Small intestine (tissue), 7 donors: ENCODE data around the gene TPSB2. TPM values are rescaled to one million over a fixed set of nuclear protein-coding genes. Genes with fewer than 3 reads are reported as not detected.
"Not testable (repeated sequence)": the region's sequence is repeated elsewhere in the genome, so short reads cannot be mapped to it uniquely, and the experiment has no call there.

ENCODE experiments used
- DNase-seq, 2 donors: peaks; one replicate each; pipeline versions ENCODE4 v3.0.0 to v3.0.0-alpha.2; 2013
- FAIRE-seq: peaks from 2 replicates; lab custom pipeline; 2012; peaks lifted over from hg19 to GRCh38; lab: Jason Lieb, UNC
- H3K27ac ChIP-seq, 3 donors: one replicate each; pipeline ENCODE4 v1.5.1; 2013; ENCODE audit warnings: low read length in 2 of 3, mild to moderate bottlenecking in 2 of 3, control low read depth in 1 of 3, inconsistent platforms in 1 of 3, low read depth in 1 of 3, moderate library complexity in 1 of 3
- H3K27me3 ChIP-seq, 3 donors: one replicate each; pipeline ENCODE4 v1.6.1; 2013; ENCODE audit warnings: low read length in 3 of 3, inconsistent platforms in 1 of 3; ENCODE audit not compliant: control insufficient read depth in 3 of 3, insufficient read depth in 3 of 3
- H3K36me3 ChIP-seq, 3 donors: one replicate each; pipeline ENCODE4 v1.6.1; 2013; ENCODE audit warnings: low read length in 3 of 3, inconsistent platforms in 1 of 3, low read depth in 1 of 3, mild to moderate bottlenecking in 1 of 3, moderate library complexity in 1 of 3; ENCODE audit not compliant: control insufficient read depth in 3 of 3, insufficient read depth in 2 of 3
- H3K4me1 ChIP-seq, 3 donors: one replicate each; pipeline ENCODE4 v1.6.1; 2013; ENCODE audit warnings: low read length in 2 of 3, inconsistent platforms in 1 of 3, low read depth in 1 of 3, mild to moderate bottlenecking in 1 of 3, moderate library complexity in 1 of 3; ENCODE audit not compliant: control insufficient read depth in 3 of 3, insufficient read depth in 2 of 3
- H3K4me3 ChIP-seq, 3 donors: one replicate each; pipeline ENCODE4 v1.5.1; 2013; ENCODE audit warnings: low read length in 3 of 3, control low read depth in 1 of 3, inconsistent platforms in 1 of 3, low read depth in 1 of 3, mild to moderate bottlenecking in 1 of 3, moderate library complexity in 1 of 3
- H3K9me3 ChIP-seq, 2 donors: one replicate each; pipeline ENCODE4 v1.6.1; 2013; ENCODE audit warnings: low read depth in 1 of 2, low read length in 1 of 2; ENCODE audit not compliant: control insufficient read depth in 2 of 2, insufficient read depth in 1 of 2
- WGBS, 3 donors: extraction: QIAGEN DNeasy Blood & Tissue Kit; methylation state at CpG; one replicate each; pipeline ENCODE4 v1.1.7; 2013; 5-methylcytosine and 5-hydroxymethylcytosine counted together
- polyA plus RNA-seq, 4 donors: library from polyadenylated mRNA; stranded (reverse) in 3 of 4; unstranded in 1 of 4; fragments of 200-250 nt in 3 of 4; fragments of 120-200 nt in 1 of 4; gene quantifications; one replicate each; pipeline versions ENCODE4 v1.2.1 to v1.2.3, GENCODE V29; 2013
- donor health status: healthy with polysubstance abuse.
- donor health status: control.
- donor health status: control.
- donor health status: Bipolar disorder and iron deficiency.
- donor health status: healthy.

TPSB2 gene
- polyA plus RNA-seq, 4 donors, result 0.47 to 58.7 (median 20.5) TPM

DNA sequence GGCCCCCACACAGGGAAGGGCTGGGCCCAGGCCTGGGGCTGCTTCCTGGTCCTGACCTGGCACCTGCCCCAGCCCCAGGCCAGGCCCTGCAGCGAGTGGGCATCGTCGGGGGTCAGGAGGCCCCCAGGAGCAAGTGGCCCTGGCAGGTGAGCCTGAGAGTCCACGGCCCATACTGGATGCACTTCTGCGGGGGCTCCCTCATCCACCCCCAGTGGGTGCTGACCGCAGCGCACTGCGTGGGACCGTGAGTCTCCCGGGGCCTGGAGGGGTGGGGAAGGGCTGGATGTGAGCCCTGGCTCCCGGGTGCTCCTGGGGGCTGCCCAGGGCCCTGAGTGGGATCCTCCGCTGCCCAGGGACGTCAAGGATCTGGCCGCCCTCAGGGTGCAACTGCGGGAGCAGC, 11.1 kb upstream of the TPSB2 start:
- not testable (repeated sequence) for H3K4me3 ChIP-seq, H3K27ac ChIP-seq, FAIRE-seq, H3K4me1 ChIP-seq, H3K27me3 ChIP-seq, H3K36me3 ChIP-seq, H3K9me3 ChIP-seq, DNase-seq
- 77 to 82% (median 78%) methylated on average over 4 to 13 of the region's 15 CpGs for WGBS, 3 donors

DNA sequence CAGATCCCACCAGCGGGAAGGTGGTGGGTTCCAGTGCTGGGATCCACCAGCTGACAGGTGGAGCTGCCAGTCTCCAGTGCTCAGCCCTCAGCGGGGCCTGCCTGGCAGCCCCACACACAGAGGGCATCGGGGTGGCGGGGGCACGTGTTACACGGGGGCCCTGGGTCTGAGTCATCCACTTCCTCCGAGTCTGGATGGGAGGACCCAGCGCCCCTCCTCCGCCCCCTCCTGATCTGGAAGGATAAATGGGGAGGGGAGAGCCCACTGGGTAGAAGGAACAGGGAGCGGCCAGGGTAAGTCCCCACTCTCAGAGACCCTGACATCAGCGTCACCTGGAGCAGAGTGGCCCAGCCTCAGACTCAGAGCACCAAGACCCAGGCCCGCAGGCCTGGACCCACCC, 10.5 kb upstream of the TPSB2 start, which contains the start of gene TPSAB1:
TSS of gene TPSAB1 (plus strand) at position 270 of the 400 bp plus-strand sequence. CDS start 234 bp downstream, outside the sequence.
- not testable (repeated sequence) for H3K36me3 ChIP-seq, H3K9me3 ChIP-seq, H3K27ac ChIP-seq, H3K27me3 ChIP-seq, H3K4me3 ChIP-seq, FAIRE-seq, DNase-seq, H3K4me1 ChIP-seq
- WGBS, 3 donors, result 36 to 61% (median 49%) methylated on average over 4 to 8 of the region's 12 CpGs

DNA sequence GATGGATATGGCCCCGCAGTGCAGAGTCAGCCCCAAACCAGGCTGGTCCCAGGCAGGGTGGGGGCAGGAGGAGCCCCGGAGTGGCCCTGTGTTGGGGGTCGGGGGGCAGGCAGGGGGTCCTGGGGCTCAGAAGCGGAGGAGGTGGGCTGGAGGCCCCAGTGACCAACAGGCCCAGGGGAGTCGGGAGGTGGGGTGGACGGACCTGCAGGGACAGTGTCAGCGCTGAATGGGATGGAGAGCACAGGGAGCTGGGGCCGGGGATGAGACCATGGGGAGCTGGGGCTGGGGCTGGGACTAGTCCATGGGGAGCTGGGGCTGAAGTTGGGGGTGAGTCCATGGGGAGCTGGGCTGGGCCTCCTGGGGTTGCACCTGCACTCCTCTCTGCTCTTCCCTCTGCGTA, 9.6 kb upstream of the TPSB2 start:
- not testable (repeated sequence) for FAIRE-seq, H3K4me3 ChIP-seq, H3K27me3 ChIP-seq, H3K4me1 ChIP-seq, H3K9me3 ChIP-seq, H3K36me3 ChIP-seq, H3K27ac ChIP-seq, DNase-seq
- 75 to 82% (median 80%) methylated on average over 3 to 9 of the region's 9 CpGs for WGBS, 3 donors

DNA sequence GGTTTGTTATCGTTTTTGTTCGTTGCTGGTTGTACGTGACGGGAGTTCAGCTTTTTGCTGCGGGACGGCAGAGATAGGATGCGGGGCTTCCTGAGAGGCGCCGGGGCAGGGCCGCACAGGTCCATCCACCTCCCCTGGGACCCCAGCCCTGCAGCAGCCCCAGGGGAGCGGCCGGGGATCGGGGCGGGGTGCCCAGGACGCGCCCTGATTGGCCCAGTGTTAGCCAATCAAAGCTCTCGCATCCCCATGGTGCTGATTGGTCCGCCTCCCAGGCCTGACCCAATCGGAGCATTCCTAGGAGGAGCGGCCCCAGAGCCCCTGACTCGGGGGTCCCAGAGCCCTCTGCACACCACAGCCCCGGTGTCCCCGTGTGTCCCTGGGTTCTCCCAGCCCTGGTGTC, 8.9 kb upstream of the TPSB2 start:
- FAIRE-seq, H3K4me1 ChIP-seq, DNase-seq, H3K27ac ChIP-seq, H3K36me3 ChIP-seq, H3K27me3 ChIP-seq, H3K9me3 ChIP-seq, H3K4me3 ChIP-seq: not testable (repeated sequence)
- 68 to 70% (median 69%) methylated on average over 12 to 20 of the region's 23 CpGs for WGBS, 3 donors

DNA sequence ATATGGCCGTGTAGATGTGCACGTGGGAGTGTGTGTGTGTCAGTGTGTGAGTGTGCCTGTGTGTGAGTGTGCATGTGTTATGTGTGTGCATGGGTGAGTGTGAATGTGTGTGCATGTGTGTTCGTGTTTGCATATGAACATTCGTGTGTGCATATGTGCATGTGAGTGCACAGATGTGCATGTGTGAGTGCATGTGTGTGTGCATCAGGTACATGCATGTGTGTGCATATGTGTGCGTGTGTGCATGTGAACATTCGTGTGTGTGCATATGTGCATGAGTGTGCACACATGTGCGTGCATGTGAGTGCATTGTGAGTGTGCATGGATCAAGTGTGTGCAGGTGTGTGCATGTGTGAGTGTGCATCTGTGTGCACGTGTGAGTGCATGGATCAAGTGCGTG, 8.0 kb upstream of the TPSB2 start:
- Histone ChIP-seq H3K4me1 (no peaks in the 10 kb centered on the region), H3K36me3 (no peaks in the 10 kb centered on the region), H3K27ac (no peak overlapping the region), H3K9me3 (no peaks in the 10 kb centered on the region), H3K27me3 (no peaks in the 10 kb centered on the region), H3K4me3 (no peak overlapping the region)
- FAIRE-seq (no peak), DNase-seq (no peak)
- WGBS, 3 donors, result 70 to 80% (median 77%) methylated on average over 9 of the region's 9 CpGs

DNA sequence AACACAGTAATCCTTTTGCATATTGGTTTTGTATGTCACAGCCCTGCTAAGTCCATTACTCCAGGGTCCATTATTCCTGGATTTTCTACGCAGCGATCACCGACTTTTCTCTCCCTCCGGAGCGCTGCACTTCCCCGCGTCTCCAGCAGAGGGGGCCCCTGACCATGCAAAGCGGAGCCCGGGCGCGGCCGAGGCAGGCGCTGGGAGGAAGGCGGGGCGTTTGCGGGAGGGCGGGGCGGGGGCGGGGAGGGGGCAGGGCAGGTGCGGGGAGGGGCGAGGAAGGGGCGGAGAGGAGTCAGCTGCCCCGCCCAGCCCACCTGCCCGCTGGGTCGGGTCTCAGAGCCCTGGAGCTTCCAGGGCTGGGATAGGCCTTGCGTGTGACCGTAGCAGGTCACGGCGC, 6.7 kb upstream of the TPSB2 start:
- not testable (repeated sequence) for H3K27ac ChIP-seq, FAIRE-seq, DNase-seq, H3K4me1 ChIP-seq, H3K4me3 ChIP-seq, H3K27me3 ChIP-seq, H3K36me3 ChIP-seq, H3K9me3 ChIP-seq
- WGBS, 3 donors, result no CpG with 5 or more reads among the region's 29 CpGs

DNA sequence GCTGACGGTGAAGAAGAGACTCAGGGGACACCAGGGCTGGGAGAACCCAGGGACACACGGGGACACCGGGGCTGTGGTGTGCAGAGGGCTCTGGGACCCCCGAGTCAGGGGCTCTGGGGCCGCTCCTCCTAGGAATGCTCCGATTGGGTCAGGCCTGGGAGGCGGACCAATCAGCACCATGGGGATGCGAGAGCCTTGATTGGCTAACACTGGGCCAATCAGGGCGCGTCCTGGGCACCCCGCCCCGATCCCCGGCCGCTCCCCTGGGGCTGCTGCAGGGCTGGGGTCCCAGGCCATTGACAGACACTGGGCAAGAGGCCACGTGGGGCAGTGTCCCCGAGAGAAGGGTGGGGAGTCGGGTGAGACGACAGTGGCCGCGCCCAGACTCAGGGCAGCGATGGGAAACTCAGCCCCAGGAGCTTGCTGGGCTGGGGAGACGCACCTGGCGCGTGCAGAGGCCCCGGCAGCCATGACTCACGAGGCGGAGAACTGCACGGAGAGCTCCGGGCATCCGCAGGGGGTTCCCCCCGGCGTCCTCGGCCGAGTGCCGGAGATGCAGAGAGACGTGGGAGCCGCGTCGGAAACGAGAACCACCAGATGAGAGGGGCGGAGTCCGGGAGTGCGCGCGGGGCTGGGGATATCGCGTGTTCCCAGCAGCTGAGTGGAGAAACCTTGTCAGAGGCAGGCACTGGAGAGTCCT, 2.2 kb upstream of the TPSB2 start:
- not testable (repeated sequence) for H3K36me3 ChIP-seq, H3K4me3 ChIP-seq, H3K27ac ChIP-seq, DNase-seq, H3K4me1 ChIP-seq, H3K27me3 ChIP-seq, H3K9me3 ChIP-seq, FAIRE-seq
- no CpG with 5 or more reads among the region's 47 CpGs for WGBS, 3 donors

DNA sequence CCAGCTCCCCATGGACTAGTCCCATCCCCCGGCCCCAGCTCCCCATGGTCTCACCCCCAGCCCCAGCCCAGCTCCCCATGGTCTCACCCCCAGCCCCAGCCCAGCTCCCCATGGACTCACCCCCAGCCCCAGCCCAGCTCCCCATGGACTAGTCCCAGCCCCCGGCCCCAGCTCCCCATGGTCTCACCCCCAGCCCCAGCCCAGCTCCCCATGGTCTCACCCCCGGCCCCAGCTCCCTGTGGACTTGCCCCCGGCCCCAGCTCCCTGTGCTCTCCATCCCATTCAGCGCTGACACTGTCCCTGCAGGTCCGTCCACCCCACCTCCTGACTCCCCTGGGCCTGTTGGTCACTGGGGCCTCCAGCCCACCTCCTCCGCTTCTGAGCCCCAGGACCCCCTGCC, 1.3 kb upstream of the TPSB2 start:
- H3K4me3 ChIP-seq, H3K27me3 ChIP-seq, FAIRE-seq, H3K27ac ChIP-seq, DNase-seq, H3K9me3 ChIP-seq, H3K36me3 ChIP-seq, H3K4me1 ChIP-seq: not testable (repeated sequence)
- WGBS, 3 donors, result 86 to 93% (median 87%) methylated on average over 5 to 7 of the region's 7 CpGs
